ENCODE data around the gene MRTFA. TPM values are rescaled to one million over a fixed set of nuclear protein-coding genes. Genes with fewer than 3 reads are reported as not detected.

MRTFA gene
- total and polyA plus RNA-seq, 4 donors = 7.5 to 22.0 (median 9.6) TPM

GRCh38 chr22:40685406-40685805 lies 48.9 kb upstream of the MRTFA start:
- Histone ChIP-seq H3K9me3 (ENCODE audit: control insufficient read depth in 4 of 4, low read length in 3 of 4) (no peaks in the 10 kb centered on the region), H3K36me3 (ENCODE audit: control insufficient read depth in 4 of 4, insufficient read depth in 3 of 4, low read depth in 1 of 4, low read length in 3 of 4) (no peaks in the 10 kb centered on the region), H3K4me1 (ENCODE audit: control insufficient read depth in 4 of 4, insufficient read depth in 4 of 4, low read length in 3 of 4) (peaks cover 6 to 17% (median 12%) of the 10 kb centered on the region in 4 donors), H3K4me3 (ENCODE audit: low read depth in 1 of 3, low read length in 3 of 3) (no peak overlapping the region), H3K27me3 (ENCODE audit: control insufficient read depth in 4 of 4, insufficient read depth in 4 of 4, low read length in 3 of 4) (no peaks in the 10 kb centered on the region), H3K27ac (ENCODE audit: low read depth in 1 of 2, low read length in 2 of 2) (no peak overlapping the region), H3K9ac (ENCODE audit: low read depth in 1 of 2, low read length in 2 of 2) (no peak overlapping the region)
- no peak for TF ChIP-seq FOXA2 (IDR thresholded peaks at IDR 0.05)
- no peak for TF ChIP-seq HNF4G (IDR thresholded peaks at IDR 0.05)
- TF ChIP-seq HNF4A (conservative IDR thresholded peaks at IDR 0.05) = no peak
- no peak for TF ChIP-seq TAF1 (conservative IDR thresholded peaks at IDR 0.05)
- DNase-seq (ENCODE audit: low spot score) = no peak
- WGBS = 89% methylated on average over 3 of the region's 3 CpGs

GRCh38 chr22:40684728-40685127 lies 48.2 kb upstream of the MRTFA start:
- no peak overlapping the region for H3K27ac ChIP-seq (ENCODE audit: low read depth in 1 of 2, low read length in 2 of 2)
- H3K4me3 ChIP-seq (ENCODE audit: low read depth in 1 of 3, low read length in 3 of 3) = no peak overlapping the region
- no peaks in the 10 kb centered on the region for H3K9me3 ChIP-seq (ENCODE audit: control insufficient read depth in 4 of 4, low read length in 3 of 4)
- H3K36me3 ChIP-seq (ENCODE audit: control insufficient read depth in 4 of 4, insufficient read depth in 3 of 4, low read depth in 1 of 4, low read length in 3 of 4) = no peaks in the 10 kb centered on the region
- H3K9ac ChIP-seq (ENCODE audit: low read depth in 1 of 2, low read length in 2 of 2) = no peak overlapping the region
- DNase-seq (ENCODE audit: low spot score) = no peak
- TF ChIP-seq, protein P1, sequence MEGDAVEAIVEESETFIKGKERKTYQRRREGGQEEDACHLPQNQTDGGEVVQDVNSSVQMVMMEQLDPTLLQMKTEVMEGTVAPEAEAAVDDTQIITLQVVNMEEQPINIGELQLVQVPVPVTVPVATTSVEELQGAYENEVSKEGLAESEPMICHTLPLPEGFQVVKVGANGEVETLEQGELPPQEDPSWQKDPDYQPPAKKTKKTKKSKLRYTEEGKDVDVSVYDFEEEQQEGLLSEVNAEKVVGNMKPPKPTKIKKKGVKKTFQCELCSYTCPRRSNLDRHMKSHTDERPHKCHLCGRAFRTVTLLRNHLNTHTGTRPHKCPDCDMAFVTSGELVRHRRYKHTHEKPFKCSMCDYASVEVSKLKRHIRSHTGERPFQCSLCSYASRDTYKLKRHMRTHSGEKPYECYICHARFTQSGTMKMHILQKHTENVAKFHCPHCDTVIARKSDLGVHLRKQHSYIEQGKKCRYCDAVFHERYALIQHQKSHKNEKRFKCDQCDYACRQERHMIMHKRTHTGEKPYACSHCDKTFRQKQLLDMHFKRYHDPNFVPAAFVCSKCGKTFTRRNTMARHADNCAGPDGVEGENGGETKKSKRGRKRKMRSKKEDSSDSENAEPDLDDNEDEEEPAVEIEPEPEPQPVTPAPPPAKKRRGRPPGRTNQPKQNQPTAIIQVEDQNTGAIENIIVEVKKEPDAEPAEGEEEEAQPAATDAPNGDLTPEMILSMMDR (IDR thresholded peaks at IDR 0.05; ENCODE audit: low read depth, low read length, missing input control) = no peak
- TF ChIP-seq FOXA1 (IDR thresholded peaks at IDR 0.05) = no peak
- TF ChIP-seq EGR1 (IDR thresholded peaks at IDR 0.05; ENCODE audit: low read depth in 2 of 2) = no peak
- no peak for TF ChIP-seq JUND (IDR thresholded peaks at IDR 0.05)
- TF ChIP-seq TAF1 (conservative IDR thresholded peaks at IDR 0.05) = no peak
- H3K27me3 ChIP-seq (ENCODE audit: control insufficient read depth in 4 of 4, insufficient read depth in 4 of 4, low read length in 3 of 4) = no peaks in the 10 kb centered on the region
- 67% methylated on average over 9 of the region's 9 CpGs for WGBS
- H3K4me1 ChIP-seq (ENCODE audit: control insufficient read depth in 4 of 4, insufficient read depth in 4 of 4, low read length in 3 of 4) = peaks cover 6 to 24% (median 18%) of the 10 kb centered on the region in 4 donors

- Histone ChIP-seq H3K9me3 (ENCODE audit: control insufficient read depth in 4 of 4, low read length in 3 of 4) (no peaks in the 10 kb centered on the region), H3K9ac (ENCODE audit: low read depth in 1 of 2, low read length in 2 of 2) (no peak overlapping the region), H3K4me1 (ENCODE audit: control insufficient read depth in 4 of 4, insufficient read depth in 4 of 4, low read length in 3 of 4) (peaks cover 15 to 46% (median 36%) of the 10 kb centered on the region in 4 donors), H3K36me3 (ENCODE audit: control insufficient read depth in 4 of 4, insufficient read depth in 3 of 4, low read depth in 1 of 4, low read length in 3 of 4) (no peaks in the 10 kb centered on the region), H3K4me3 (ENCODE audit: low read depth in 1 of 3, low read length in 3 of 3) (no peak overlapping the region), H3K27me3 (ENCODE audit: control insufficient read depth in 4 of 4, insufficient read depth in 4 of 4, low read length in 3 of 4) (no peaks in the 10 kb centered on the region), H3K27ac (ENCODE audit: low read depth in 1 of 2, low read length in 2 of 2) (no peak overlapping the region)
- 97% methylated on average over 19 of the region's 19 CpGs for WGBS
- TF ChIP-seq, protein P1 (IDR thresholded peaks at IDR 0.05; ENCODE audit: low read depth, low read length, missing input control) = no peak
- no peak for DNase-seq (ENCODE audit: low spot score)
Observed at GRCh38 chr22:40681451-40681850, 44.9 kb upstream of the MRTFA start.

DNA sequence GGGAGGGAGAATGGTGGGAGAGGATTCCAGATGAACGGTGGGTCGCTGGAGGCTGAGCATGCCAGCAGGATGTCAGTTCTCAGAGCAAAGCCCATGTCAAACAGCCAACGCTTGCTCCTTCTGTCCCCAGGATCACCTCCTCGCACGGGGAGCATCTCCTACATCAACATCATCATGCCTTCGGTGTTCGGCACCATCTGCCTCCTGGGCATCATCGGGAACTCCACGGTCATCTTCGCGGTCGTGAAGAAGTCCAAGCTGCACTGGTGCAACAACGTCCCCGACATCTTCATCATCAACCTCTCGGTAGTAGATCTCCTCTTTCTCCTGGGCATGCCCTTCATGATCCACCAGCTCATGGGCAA lies 44.3 kb upstream of the MRTFA start:
- no peaks in the 10 kb centered on the region for H3K9me3 ChIP-seq (ENCODE audit: control insufficient read depth in 4 of 4, low read length in 3 of 4)
- 93% methylated on average over 15 of the region's 15 CpGs for WGBS
- no peak for DNase-seq (ENCODE audit: low spot score)
- H3K27me3 ChIP-seq (ENCODE audit: control insufficient read depth in 4 of 4, insufficient read depth in 4 of 4, low read length in 3 of 4) = no peaks in the 10 kb centered on the region
- TF ChIP-seq, protein P2, sequence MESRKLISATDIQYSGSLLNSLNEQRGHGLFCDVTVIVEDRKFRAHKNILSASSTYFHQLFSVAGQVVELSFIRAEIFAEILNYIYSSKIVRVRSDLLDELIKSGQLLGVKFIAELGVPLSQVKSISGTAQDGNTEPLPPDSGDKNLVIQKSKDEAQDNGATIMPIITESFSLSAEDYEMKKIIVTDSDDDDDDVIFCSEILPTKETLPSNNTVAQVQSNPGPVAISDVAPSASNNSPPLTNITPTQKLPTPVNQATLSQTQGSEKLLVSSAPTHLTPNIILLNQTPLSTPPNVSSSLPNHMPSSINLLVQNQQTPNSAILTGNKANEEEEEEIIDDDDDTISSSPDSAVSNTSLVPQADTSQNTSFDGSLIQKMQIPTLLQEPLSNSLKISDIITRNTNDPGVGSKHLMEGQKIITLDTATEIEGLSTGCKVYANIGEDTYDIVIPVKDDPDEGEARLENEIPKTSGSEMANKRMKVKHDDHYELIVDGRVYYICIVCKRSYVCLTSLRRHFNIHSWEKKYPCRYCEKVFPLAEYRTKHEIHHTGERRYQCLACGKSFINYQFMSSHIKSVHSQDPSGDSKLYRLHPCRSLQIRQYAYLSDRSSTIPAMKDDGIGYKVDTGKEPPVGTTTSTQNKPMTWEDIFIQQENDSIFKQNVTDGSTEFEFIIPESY (IDR thresholded peaks at IDR 0.05) = no peak
- no peak for TF ChIP-seq HNF4A (conservative IDR thresholded peaks at IDR 0.05)
- TF ChIP-seq HNF4G (IDR thresholded peaks at IDR 0.05) = no peak
- H3K36me3 ChIP-seq (ENCODE audit: control insufficient read depth in 4 of 4, insufficient read depth in 3 of 4, low read depth in 1 of 4, low read length in 3 of 4) = no peaks in the 10 kb centered on the region
- H3K27ac ChIP-seq (ENCODE audit: low read depth in 1 of 2, low read length in 2 of 2) = no peak overlapping the region
- H3K9ac ChIP-seq (ENCODE audit: low read depth in 1 of 2, low read length in 2 of 2) = no peak overlapping the region
- no peak overlapping the region for H3K4me3 ChIP-seq (ENCODE audit: low read depth in 1 of 3, low read length in 3 of 3)
- peaks cover 15 to 46% (median 36%) of the 10 kb centered on the region in 4 donors for H3K4me1 ChIP-seq (ENCODE audit: control insufficient read depth in 4 of 4, insufficient read depth in 4 of 4, low read length in 3 of 4)
